Measurements from ENCODE around the gene MYO7B.

Gene MYO7B

GRCh38 chr2:127642706-127643438 lies 107.4 kb downstream of the MYO7B start:
- Histone ChIP-seq H2AFZ (ENCODE audit: low read depth, low read length) (no peak overlapping the region), H3K4me2 (ENCODE audit: low read length) (no peak overlapping the region), H3K79me2 (ENCODE audit: low read length) (no peaks in the 10 kb centered on the region), H3K4me1 (ENCODE audit: low read length) (peaks cover 11% of the 10 kb centered on the region), H3K36me3 (replicated peaks; ENCODE audit: low read depth, low read length) (no peaks in the 10 kb centered on the region), H3K27ac (ENCODE audit: low read length) (no peak overlapping the region), H3K4me3 (ENCODE audit: low read length) (no peak overlapping the region), H3K9me3 (ENCODE audit: insufficient read depth, low read length) (no peaks in the 10 kb centered on the region), H4K20me1 (ENCODE audit: insufficient read depth, low read length) (no peaks in the 10 kb centered on the region), H3K27me3 (ENCODE audit: low read depth, low read length) (no peaks in the 10 kb centered on the region), H3K9ac (ENCODE audit: low read length) (no peak overlapping the region)
- TF ChIP-seq CTCF (IDR thresholded peaks at IDR 0.05; ENCODE audit: low read depth, low read length) (no peak), EZH2phosphoT487 (IDR thresholded peaks at IDR 0.05; ENCODE audit: low read depth) (no peak)

GRCh38 chr2:127643439-127644065 lies 108.1 kb downstream of the MYO7B start:
- TF ChIP-seq CTCF (IDR thresholded peaks at IDR 0.05; ENCODE audit: low read depth, low read length) (no peak), EZH2phosphoT487 (IDR thresholded peaks at IDR 0.05; ENCODE audit: low read depth) (no peak)
- no peak overlapping the region for H3K4me2 ChIP-seq (ENCODE audit: low read length)
- no peaks in the 10 kb centered on the region for H3K36me3 ChIP-seq (replicated peaks; ENCODE audit: low read depth, low read length)
- H2AFZ ChIP-seq (ENCODE audit: low read depth, low read length), result no peak overlapping the region
- no peak overlapping the region for H3K4me3 ChIP-seq (ENCODE audit: low read length)
- H3K9ac ChIP-seq (ENCODE audit: low read length), result no peak overlapping the region
- H3K9me3 ChIP-seq (ENCODE audit: insufficient read depth, low read length), result no peaks in the 10 kb centered on the region
- peaks cover 9% of the 10 kb centered on the region for H3K4me1 ChIP-seq (ENCODE audit: low read length)
- H4K20me1 ChIP-seq (ENCODE audit: insufficient read depth, low read length), result no peaks in the 10 kb centered on the region
- H3K27me3 ChIP-seq (ENCODE audit: low read depth, low read length), result no peaks in the 10 kb centered on the region
- H3K79me2 ChIP-seq (ENCODE audit: low read length), result no peaks in the 10 kb centered on the region
- no peak overlapping the region for H3K27ac ChIP-seq (ENCODE audit: low read length)

GRCh38 chr2:127644066-127645025 lies 108.9 kb downstream of the MYO7B start:
- Histone ChIP-seq H3K9me3 (ENCODE audit: insufficient read depth, low read length) (no peaks in the 10 kb centered on the region), H3K9ac (ENCODE audit: low read length) (no peak overlapping the region), H3K27me3 (ENCODE audit: low read depth, low read length) (no peaks in the 10 kb centered on the region), H3K27ac (ENCODE audit: low read length) (no peak overlapping the region), H4K20me1 (ENCODE audit: insufficient read depth, low read length) (no peaks in the 10 kb centered on the region), H3K79me2 (ENCODE audit: low read length) (no peaks in the 10 kb centered on the region), H3K36me3 (replicated peaks; ENCODE audit: low read depth, low read length) (no peaks in the 10 kb centered on the region), H3K4me2 (ENCODE audit: low read length) (no peak overlapping the region), H3K4me3 (ENCODE audit: low read length) (no peak overlapping the region), H3K4me1 (ENCODE audit: low read length) (peaks cover 11% of the 10 kb centered on the region), H2AFZ (ENCODE audit: low read depth, low read length) (no peak overlapping the region)
- TF ChIP-seq EZH2phosphoT487 (IDR thresholded peaks at IDR 0.05; ENCODE audit: low read depth) (no peak), CTCF (IDR thresholded peaks at IDR 0.05; ENCODE audit: low read depth, low read length) (no peak)

GRCh38 chr2:127645026-127645394 lies 109.5 kb downstream of the MYO7B start:
- Histone ChIP-seq H4K20me1 (ENCODE audit: insufficient read depth, low read length) (no peaks in the 10 kb centered on the region), H3K36me3 (replicated peaks; ENCODE audit: low read depth, low read length) (no peaks in the 10 kb centered on the region), H3K9me3 (ENCODE audit: insufficient read depth, low read length) (no peaks in the 10 kb centered on the region), H3K4me2 (ENCODE audit: low read length) (no peak overlapping the region), H3K79me2 (ENCODE audit: low read length) (no peaks in the 10 kb centered on the region), H2AFZ (ENCODE audit: low read depth, low read length) (no peak overlapping the region), H3K27ac (ENCODE audit: low read length) (no peak overlapping the region), H3K9ac (ENCODE audit: low read length) (no peak overlapping the region), H3K27me3 (ENCODE audit: low read depth, low read length) (no peaks in the 10 kb centered on the region), H3K4me1 (ENCODE audit: low read length) (peaks cover 9% of the 10 kb centered on the region), H3K4me3 (ENCODE audit: low read length) (no peak overlapping the region)
- TF ChIP-seq EZH2phosphoT487 (IDR thresholded peaks at IDR 0.05; ENCODE audit: low read depth) (no peak), CTCF (IDR thresholded peaks at IDR 0.05; ENCODE audit: low read depth, low read length) (no peak)

Data from OCI-LY3 (cell line).